HT1080 (cell line): ENCODE data around the gene EDAR. TPM values are rescaled to one million over a fixed set of nuclear protein-coding genes. Genes with fewer than 3 reads are reported as not detected.
A peak's percentile ranks its signal among the peaks of the same experiment; 100 is the strongest.

ENCODE experiments used
- DNase-seq: peaks from one replicate; pipeline ENCODE4 v3.0.0-alpha.2; 2015; ENCODE audit warnings: low read depth
- total RNA-seq: library from RNA; depleted of rRNA; stranded (reverse); fragments of >200 nt; shearing (Covaris generic); gene quantifications from 2 replicates; pipeline ENCODE4 v1.2.3, GENCODE V29; 2014

The EDAR gene
- total RNA-seq, 1 experiment from 2014 or later, result not detected

- no peak for DNase-seq
Measured at GRCh38 chr2:108925286-108925685, 63.7 kb downstream of the EDAR start.

GRCh38 chr2:108924580-108925251 lies 64.3 kb downstream of the EDAR start:
- DNase-seq, result no peak

- no peak for DNase-seq
Measured at GRCh38 chr2:108923736-108924579, 65.1 kb downstream of the EDAR start.

- DNase-seq, result no peak
Measured at GRCh38 chr2:108923019-108923700, 65.9 kb downstream of the EDAR start.

- DNase-seq, result peak; percentile 29
Measured at GRCh38 chr2:108922141-108922915, 66.7 kb downstream of the EDAR start.

- no peak for DNase-seq
Measured at GRCh38 chr2:108921096-108922030, 67.7 kb downstream of the EDAR start.

GRCh38 chr2:108920686-108921085 lies 68.3 kb downstream of the EDAR start:
- no peak for DNase-seq

GRCh38 chr2:108919571-108920373 lies 69.2 kb downstream of the EDAR start:
- peak; percentile 8 for DNase-seq

GRCh38 chr2:108918941-108919341 lies 70.1 kb downstream of the EDAR start:
- DNase-seq, result no peak

- no peak for DNase-seq
Measured at GRCh38 chr2:108918156-108918874, 70.7 kb downstream of the EDAR start.

- no peak for DNase-seq
Measured at GRCh38 chr2:108917526-108917925, 71.5 kb downstream of the EDAR start.

DNA sequence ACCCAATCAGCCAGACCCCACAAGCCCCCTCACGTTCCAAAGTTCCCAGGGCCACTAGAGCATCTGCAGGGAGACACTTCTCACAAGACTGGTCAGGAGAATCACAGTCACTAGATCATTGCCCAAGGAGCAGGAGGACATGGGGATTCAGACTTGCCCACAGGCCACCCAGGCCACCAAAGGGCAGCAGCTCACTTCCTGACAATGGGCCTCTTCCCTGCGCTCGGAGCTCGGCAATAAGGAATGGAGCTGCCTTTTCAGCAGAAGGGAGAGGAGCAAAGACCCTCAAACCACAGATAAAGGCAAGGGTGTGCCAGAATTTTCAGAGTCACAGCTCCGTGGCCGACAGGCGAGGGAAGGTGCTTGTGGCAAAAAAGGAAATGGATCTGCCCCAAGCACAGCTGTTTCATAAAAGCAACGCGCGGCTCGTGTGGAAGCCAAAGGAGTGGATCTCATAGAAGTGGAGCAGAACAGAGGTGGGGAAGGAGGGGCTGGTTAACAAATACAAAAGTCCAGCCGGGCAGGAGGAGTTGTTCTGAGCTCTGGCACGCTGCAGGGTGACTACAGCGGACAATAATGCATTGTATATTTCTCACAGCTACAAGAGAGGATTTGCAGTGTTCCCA lies 72.1 kb downstream of the EDAR start:
- DNase-seq, result no peak

DNA sequence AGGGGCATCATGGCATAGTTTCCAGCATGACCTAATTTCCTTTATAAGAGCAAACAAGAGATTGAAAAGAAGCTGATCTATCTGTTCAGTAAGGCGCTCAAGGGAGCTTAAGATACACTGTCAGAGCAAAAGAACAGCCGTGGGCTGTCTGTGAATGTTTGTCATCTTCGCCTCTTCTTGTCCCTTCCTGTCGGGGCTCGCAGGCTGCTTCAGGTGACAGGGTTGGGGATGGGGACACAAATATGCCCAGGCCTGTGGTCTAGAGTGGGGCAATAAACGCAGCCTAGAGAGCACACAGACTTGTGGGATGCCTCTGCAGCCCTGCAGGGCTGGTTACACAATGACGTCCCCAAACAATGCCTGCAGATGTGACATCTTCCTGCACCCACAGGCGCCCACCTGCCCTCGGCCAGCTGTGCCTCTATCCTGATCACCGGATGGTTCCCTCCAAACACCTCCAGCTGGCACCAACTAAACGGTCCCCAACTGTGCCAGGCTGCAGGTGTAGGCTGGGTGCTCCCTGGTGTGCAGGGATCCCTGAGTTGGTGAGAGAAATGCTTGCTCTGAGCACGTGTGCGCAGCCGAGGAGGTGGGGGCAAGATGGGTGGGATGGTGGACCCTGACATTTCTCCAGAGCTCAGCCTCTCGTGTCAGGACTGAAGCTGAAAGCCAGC lies 72.8 kb downstream of the EDAR start:
- DNase-seq, result no peak

GRCh38 chr2:108912629-108912902 lies 76.5 kb downstream of the EDAR start:
- DNase-seq, result no peak

DNA sequence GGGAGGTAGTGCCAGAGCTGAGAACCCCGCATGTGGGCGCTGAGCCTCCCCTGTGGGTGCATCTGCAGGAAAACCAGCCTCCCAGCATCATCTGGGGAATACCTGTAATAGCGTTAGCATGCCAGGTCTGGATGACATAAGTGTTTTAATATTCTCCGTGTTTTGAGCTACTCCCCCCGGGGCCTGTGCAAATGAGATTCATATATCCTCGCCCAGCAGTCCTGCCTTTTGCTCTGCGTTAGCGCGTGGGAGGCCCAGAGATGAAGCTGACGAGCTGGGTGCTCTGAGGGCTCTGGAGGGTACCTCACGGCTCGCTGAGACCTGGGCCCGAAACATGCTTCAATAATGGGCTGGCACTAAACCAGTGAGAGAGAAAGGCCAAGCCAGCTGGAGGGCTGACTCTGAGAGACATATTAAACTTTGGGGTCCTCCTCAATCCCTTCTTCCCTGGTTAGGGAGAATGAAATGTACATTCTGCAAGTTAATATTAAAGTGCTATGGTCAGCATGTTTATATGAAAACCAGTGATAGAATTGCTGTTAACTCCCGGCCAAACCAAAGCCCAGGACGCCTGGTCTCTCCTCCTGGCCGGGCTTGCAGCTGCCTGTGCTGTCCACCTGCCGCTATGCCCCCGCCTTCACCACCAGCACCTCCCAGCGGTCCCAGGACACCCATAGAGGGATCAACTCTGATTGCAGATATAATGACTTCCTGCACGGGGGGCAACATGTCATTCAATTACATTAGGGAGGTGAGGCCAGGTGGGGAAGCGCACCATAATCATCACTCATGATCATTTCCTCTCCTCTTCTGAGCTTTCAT lies 77.0 kb downstream of the EDAR start:
- DNase-seq, result no peak

GRCh38 chr2:108911401-108911800 lies 77.6 kb downstream of the EDAR start:
- DNase-seq, result no peak
